Mesendoderm (in vitro differentiated cells): ENCODE measurements around the gene SPON1.

Source experiments
- DNase-seq: peaks from one replicate; pipeline ENCODE4 v3.0.0; 2013
- H2AK5ac ChIP-seq: 2 replicates; pipeline ENCODE4 v1.6.1; 2013; ENCODE audit warnings: low read length, inconsistent platforms
- H2BK120ac ChIP-seq: 2 replicates; pipeline ENCODE4 v1.6.1; 2013; ENCODE audit warnings: low read depth, mild to moderate bottlenecking, low read length, moderate library complexity, mixed read lengths
- H2BK15ac ChIP-seq: replicated peaks from 2 replicates; pipeline ENCODE4 v1.6.1; 2013; ENCODE audit warnings: low read depth, mild to moderate bottlenecking, moderate library complexity
- H2BK5ac ChIP-seq: 2 replicates; pipeline ENCODE4 v1.6.1; 2013; ENCODE audit warnings: low read length, inconsistent platforms
- H3K18ac ChIP-seq: 2 replicates; pipeline ENCODE4 v1.6.1; 2013; ENCODE audit warnings: mild to moderate bottlenecking, low read length, mixed read lengths
- H3K23ac ChIP-seq: one replicate; pipeline ENCODE4 v1.6.1; 2013; ENCODE audit warnings: low read length
- H3K27ac ChIP-seq: 2 replicates; pipeline ENCODE4 v1.5.1; 2013; ENCODE audit warnings: low read depth, mild to moderate bottlenecking, inconsistent platforms, low read length, moderate library complexity
- H3K27me3 ChIP-seq: 2 replicates; pipeline ENCODE4 v1.6.1; 2013; ENCODE audit warnings: low read length, control low read depth, mild to moderate bottlenecking, inconsistent platforms; ENCODE audit not compliant: insufficient read depth, poor library complexity
- H3K36me3 ChIP-seq: 2 replicates; pipeline ENCODE4 v1.6.1; 2013; ENCODE audit warnings: low read length, inconsistent platforms; ENCODE audit not compliant: control insufficient read depth, insufficient read depth
- H3K4ac ChIP-seq: one replicate; pipeline ENCODE4 v1.6.1; 2013; ENCODE audit warnings: low read depth, mild to moderate bottlenecking, low read length, moderate library complexity
- H3K4me1 ChIP-seq: 2 replicates; pipeline ENCODE4 v1.6.1; 2013; ENCODE audit warnings: low read depth, low read length, inconsistent platforms; ENCODE audit not compliant: control insufficient read depth
- H3K4me2 ChIP-seq: 2 replicates; pipeline ENCODE4 v1.6.1; 2013; ENCODE audit warnings: low read length
- H3K4me3 ChIP-seq: 2 replicates; pipeline ENCODE4 v1.5.1; 2013; ENCODE audit warnings: mild to moderate bottlenecking, low read length
- H3K56ac ChIP-seq: one replicate; pipeline ENCODE4 v1.6.1; 2013; ENCODE audit warnings: low read length
- H3K79me1 ChIP-seq: 2 replicates; pipeline ENCODE4 v1.6.1; 2013; ENCODE audit warnings: low read length, inconsistent platforms
- H3K79me2 ChIP-seq: 2 replicates; pipeline ENCODE4 v1.6.1; 2013; ENCODE audit warnings: mild to moderate bottlenecking, low read length; ENCODE audit not compliant: control insufficient read depth, insufficient read depth
- H3K9ac ChIP-seq: 2 replicates; pipeline ENCODE4 v1.6.1; 2013; ENCODE audit warnings: low read length, inconsistent platforms
- H4K5ac ChIP-seq: one replicate; pipeline ENCODE4 v1.6.1; 2013; ENCODE audit warnings: low read length
- H4K8ac ChIP-seq: one replicate; pipeline ENCODE4 v1.6.1; 2013; ENCODE audit warnings: low read depth, mild to moderate bottlenecking, control low read depth, low read length, moderate library complexity
- WGBS: extraction: QIAGEN DNeasy Blood & Tissue Kit; methylation state at CpG from one replicate; pipeline ENCODE4 v1.1.7; 2013; ENCODE audit warnings: low lambda C conversion rate, missing lambda C conversion rate; ENCODE audit not compliant: insufficient coverage; ENCODE audit errors: extremely low coverage; 5-methylcytosine and 5-hydroxymethylcytosine counted together

SPON1 gene

DNA sequence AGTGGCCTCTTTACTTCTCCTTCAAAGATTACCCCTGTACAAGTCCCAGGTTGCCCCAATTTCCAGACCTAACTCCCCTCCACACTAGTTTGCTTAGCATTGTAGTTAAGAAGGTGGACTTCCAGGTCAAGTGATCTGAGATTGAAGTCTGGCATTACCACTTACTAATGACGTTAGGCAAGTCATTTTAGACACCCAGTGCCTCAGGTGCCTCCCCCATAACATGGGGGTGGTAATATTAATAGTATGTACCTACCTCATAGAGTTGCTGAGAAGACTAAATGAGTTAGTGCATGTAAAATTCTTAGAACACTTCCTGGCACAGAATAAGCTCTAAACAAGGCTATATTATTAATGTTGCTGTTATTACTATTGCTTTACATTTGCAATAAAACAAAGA lies 93.4 kb downstream of the SPON1 start:
- no CpG with 5 or more reads among the region's 1 CpG for WGBS
- no peaks in the 10 kb centered on the region for H3K4me1 ChIP-seq
- no peak overlapping the region for H3K56ac ChIP-seq
- H3K27ac ChIP-seq, result no peak overlapping the region
- H3K36me3 ChIP-seq, result no peaks in the 10 kb centered on the region
- DNase-seq, result no peak
- no peak overlapping the region for H3K18ac ChIP-seq
- H3K4me3 ChIP-seq, result no peak overlapping the region
- H2BK15ac ChIP-seq, result no peak overlapping the region
- no peak overlapping the region for H3K4me2 ChIP-seq
- H3K9ac ChIP-seq, result no peak overlapping the region
- no peak overlapping the region for H3K4ac ChIP-seq
- no peaks in the 10 kb centered on the region for H3K27me3 ChIP-seq
- H4K5ac ChIP-seq, result no peak overlapping the region
- H2BK120ac ChIP-seq, result no peak overlapping the region
- H4K8ac ChIP-seq, result no peak overlapping the region
- H2AK5ac ChIP-seq, result no peak overlapping the region
- no peaks in the 10 kb centered on the region for H3K79me2 ChIP-seq
- H3K23ac ChIP-seq, result no peak overlapping the region
- no peaks in the 10 kb centered on the region for H3K79me1 ChIP-seq
- no peak overlapping the region for H2BK5ac ChIP-seq

DNA sequence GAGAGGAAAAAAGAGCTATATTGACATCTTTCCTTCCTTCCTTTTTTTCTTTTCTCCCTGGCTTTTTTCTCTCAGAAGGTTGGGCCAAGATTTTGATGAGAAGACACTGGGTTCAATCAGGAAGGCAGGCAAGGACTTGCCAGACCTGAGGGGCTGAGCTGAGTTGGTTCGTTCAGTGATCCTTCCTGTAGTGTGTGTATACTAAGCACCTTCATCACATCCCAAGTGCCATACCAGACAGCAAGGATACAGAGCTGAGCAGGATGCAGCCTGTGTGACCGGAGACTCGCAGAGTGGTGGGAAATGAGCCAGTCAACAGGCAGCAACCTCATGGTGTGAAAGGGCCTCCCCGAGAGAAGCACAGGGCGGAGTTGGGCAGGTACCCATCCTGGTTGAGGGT lies 95.5 kb downstream of the SPON1 start:
- no peak overlapping the region for H3K9ac ChIP-seq
- no peak overlapping the region for H2BK5ac ChIP-seq
- H4K5ac ChIP-seq, result no peak overlapping the region
- no peak overlapping the region for H3K4ac ChIP-seq
- H3K79me2 ChIP-seq, result no peaks in the 10 kb centered on the region
- H2BK120ac ChIP-seq, result no peak overlapping the region
- H3K4me3 ChIP-seq, result no peak overlapping the region
- H3K56ac ChIP-seq, result no peak overlapping the region
- no peak overlapping the region for H2AK5ac ChIP-seq
- no peaks in the 10 kb centered on the region for H3K36me3 ChIP-seq
- no peak for DNase-seq
- no peak overlapping the region for H4K8ac ChIP-seq
- H3K23ac ChIP-seq, result no peak overlapping the region
- no peak overlapping the region for H3K27ac ChIP-seq
- no peak overlapping the region for H2BK15ac ChIP-seq
- no CpG with 5 or more reads among the region's 5 CpGs for WGBS
- H3K79me1 ChIP-seq, result no peaks in the 10 kb centered on the region
- H3K4me2 ChIP-seq, result no peak overlapping the region
- H3K4me1 ChIP-seq, result no peaks in the 10 kb centered on the region
- H3K27me3 ChIP-seq, result no peaks in the 10 kb centered on the region
- no peak overlapping the region for H3K18ac ChIP-seq

GRCh38 chr11:14059491-14059890 lies 97.0 kb downstream of the SPON1 start:
- Histone ChIP-seq H3K23ac (no peak overlapping the region), H2BK120ac (no peak overlapping the region), H3K36me3 (no peaks in the 10 kb centered on the region), H2AK5ac (no peak overlapping the region), H3K9ac (no peak overlapping the region), H3K79me2 (no peaks in the 10 kb centered on the region), H3K4ac (no peak overlapping the region), H3K4me1 (peaks cover under 1% of the 10 kb centered on the region), H3K56ac (no peak overlapping the region), H2BK15ac (no peak overlapping the region), H3K18ac (no peak overlapping the region), H3K4me2 (no peak overlapping the region), H4K8ac (no peak overlapping the region), H3K27ac (no peak overlapping the region), H3K4me3 (no peak overlapping the region), H4K5ac (no peak overlapping the region), H2BK5ac (no peak overlapping the region), H3K27me3 (no peaks in the 10 kb centered on the region), H3K79me1 (no peaks in the 10 kb centered on the region)
- peak; percentile 37 for DNase-seq
- no CpG with 5 or more reads among the region's 1 CpG for WGBS

- Histone ChIP-seq H4K5ac (no peak overlapping the region), H2BK5ac (no peak overlapping the region)
- DNase-seq, result no peak
Observed at GRCh38 chr11:14061721-14062120, 99.2 kb downstream of the SPON1 start.

DNA sequence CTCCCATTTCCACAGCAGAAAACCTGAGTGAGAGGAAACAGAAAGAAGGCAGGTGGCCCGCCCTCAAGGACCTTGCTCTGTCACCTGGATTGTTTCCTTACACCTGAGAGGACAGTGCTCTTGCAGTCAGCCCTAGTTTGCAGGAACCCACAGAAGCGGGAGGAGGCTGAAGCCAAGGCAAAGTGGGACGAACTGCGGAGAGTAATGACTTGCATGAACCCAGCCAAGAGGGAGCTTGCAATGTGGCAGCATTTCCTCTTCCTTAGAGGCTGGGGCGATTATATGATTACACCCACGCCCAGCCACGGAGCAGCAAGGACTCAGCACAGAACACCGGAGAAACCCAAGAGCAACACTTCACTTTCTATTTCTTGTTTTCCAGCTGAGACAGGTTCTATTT lies 102.6 kb downstream of the SPON1 start:
- Histone ChIP-seq H3K4ac (no peak overlapping the region), H3K27ac (no peak overlapping the region), H2BK120ac (no peak overlapping the region), H3K4me1 (peaks cover 2% of the 10 kb centered on the region), H3K79me1 (no peaks in the 10 kb centered on the region), H3K56ac (no peak overlapping the region), H3K4me3 (no peak overlapping the region), H3K27me3 (no peaks in the 10 kb centered on the region), H3K79me2 (no peaks in the 10 kb centered on the region), H3K36me3 (no peaks in the 10 kb centered on the region), H2AK5ac (no peak overlapping the region), H4K8ac (no peak overlapping the region), H3K23ac (no peak overlapping the region), H2BK5ac (no peak overlapping the region), H3K4me2 (no peak overlapping the region), H4K5ac (no peak overlapping the region), H3K9ac (no peak overlapping the region), H3K18ac (no peak overlapping the region), H2BK15ac (no peak overlapping the region)
- WGBS, result no CpG with 5 or more reads among the region's 8 CpGs
- no peak for DNase-seq

More at GRCh38 chr11:14061721-14062120, 99.2 kb downstream of the SPON1 start:
- Histone ChIP-seq H2BK120ac (no peak overlapping the region), H3K56ac (no peak overlapping the region), H3K27me3 (no peaks in the 10 kb centered on the region), H3K79me1 (no peaks in the 10 kb centered on the region), H2BK15ac (no peak overlapping the region), H3K23ac (no peak overlapping the region), H3K4me1 (peaks cover 2% of the 10 kb centered on the region), H3K27ac (no peak overlapping the region), H3K4ac (no peak overlapping the region), H3K18ac (no peak overlapping the region), H4K8ac (no peak overlapping the region), H3K36me3 (no peaks in the 10 kb centered on the region), H3K9ac (no peak overlapping the region), H3K4me3 (no peak overlapping the region), H3K79me2 (no peaks in the 10 kb centered on the region), H3K4me2 (no peak overlapping the region), H2AK5ac (no peak overlapping the region)
- WGBS, result no CpG with 5 or more reads among the region's 3 CpGs

DNA sequence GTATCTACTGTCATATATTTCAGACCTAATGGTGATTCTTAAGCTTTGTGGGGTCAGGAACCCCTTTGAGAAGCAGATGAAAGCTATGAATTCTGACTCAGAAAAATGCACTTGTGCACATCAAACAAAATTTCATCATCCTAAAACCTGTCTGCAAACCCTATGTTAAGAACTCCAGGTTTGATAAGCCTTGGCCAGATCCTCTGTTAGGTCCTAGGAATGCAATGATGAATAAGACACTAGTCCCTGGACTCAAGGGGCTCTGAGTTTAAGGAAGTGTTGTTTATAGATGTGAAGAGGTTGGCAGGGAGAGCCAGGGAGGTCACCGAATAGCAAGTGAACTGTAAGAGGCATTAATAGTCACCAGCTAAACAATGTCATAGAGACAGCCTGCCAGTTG lies 103.2 kb downstream of the SPON1 start:
- no peak for DNase-seq
- Histone ChIP-seq H3K9ac (no peak overlapping the region), H2BK15ac (no peak overlapping the region), H4K8ac (no peak overlapping the region), H3K79me1 (no peaks in the 10 kb centered on the region), H3K18ac (no peak overlapping the region), H3K56ac (no peak overlapping the region), H3K4me2 (no peak overlapping the region), H2BK5ac (no peak overlapping the region), H2BK120ac (no peak overlapping the region), H3K4me3 (no peak overlapping the region), H3K36me3 (no peaks in the 10 kb centered on the region), H3K79me2 (no peaks in the 10 kb centered on the region), H4K5ac (no peak overlapping the region), H3K4me1 (peaks cover 2% of the 10 kb centered on the region), H3K27ac (no peak overlapping the region), H3K4ac (no peak overlapping the region), H3K23ac (no peak overlapping the region), H2AK5ac (no peak overlapping the region), H3K27me3 (no peaks in the 10 kb centered on the region)
- no CpG with 5 or more reads among the region's 1 CpG for WGBS
